PFSK-1 (cell line): ENCODE results near the gene NOTUM.
A peak's percentile ranks its signal among the peaks of the same experiment; 100 is the strongest.

ENCODE experiments used
- FOXP2 ChIP-seq: optimal IDR thresholded peaks from 2 replicates; pipeline ENCODE3; 2011; ENCODE audit warnings: borderline replicate concordance, control low read depth, inconsistent platforms; ENCODE audit not compliant: insufficient read depth; ENCODE audit errors: extremely low read length, extremely low read depth
- POLR2AphosphoS5 ChIP-seq: IDR thresholded peaks from 2 replicates; pipeline ENCODE4 v1.6.1; 2012; ENCODE audit warnings: low read depth, mild to moderate bottlenecking, control low read depth, low read length, moderate library complexity
- SIN3A ChIP-seq: IDR thresholded peaks from 2 replicates; pipeline ENCODE4 v1.6.1; 2012; ENCODE audit warnings: mild to moderate bottlenecking, low read length, moderate library complexity, borderline replicate concordance; ENCODE audit not compliant: insufficient read depth
- TAF1 ChIP-seq: IDR thresholded peaks from 2 replicates; pipeline ENCODE4 v1.6.1; 2012; ENCODE audit warnings: low read length, control low read depth, borderline replicate concordance; ENCODE audit not compliant: insufficient read depth
- TF ChIP-seq, protein P1 (sequence below), 2 experiments: IDR thresholded peaks; 2 replicates each; pipeline versions ENCODE4 v1.6.1 to v1.8.0; 2011 to 2012; ENCODE audit warnings: low read depth in 2 of 2, low read length in 2 of 2, control low read depth in 1 of 2, inconsistent platforms in 1 of 2, mild to moderate bottlenecking in 1 of 2, moderate library complexity in 1 of 2; ENCODE audit not compliant: insufficient read depth in 1 of 2

NOTUM gene

DNA sequence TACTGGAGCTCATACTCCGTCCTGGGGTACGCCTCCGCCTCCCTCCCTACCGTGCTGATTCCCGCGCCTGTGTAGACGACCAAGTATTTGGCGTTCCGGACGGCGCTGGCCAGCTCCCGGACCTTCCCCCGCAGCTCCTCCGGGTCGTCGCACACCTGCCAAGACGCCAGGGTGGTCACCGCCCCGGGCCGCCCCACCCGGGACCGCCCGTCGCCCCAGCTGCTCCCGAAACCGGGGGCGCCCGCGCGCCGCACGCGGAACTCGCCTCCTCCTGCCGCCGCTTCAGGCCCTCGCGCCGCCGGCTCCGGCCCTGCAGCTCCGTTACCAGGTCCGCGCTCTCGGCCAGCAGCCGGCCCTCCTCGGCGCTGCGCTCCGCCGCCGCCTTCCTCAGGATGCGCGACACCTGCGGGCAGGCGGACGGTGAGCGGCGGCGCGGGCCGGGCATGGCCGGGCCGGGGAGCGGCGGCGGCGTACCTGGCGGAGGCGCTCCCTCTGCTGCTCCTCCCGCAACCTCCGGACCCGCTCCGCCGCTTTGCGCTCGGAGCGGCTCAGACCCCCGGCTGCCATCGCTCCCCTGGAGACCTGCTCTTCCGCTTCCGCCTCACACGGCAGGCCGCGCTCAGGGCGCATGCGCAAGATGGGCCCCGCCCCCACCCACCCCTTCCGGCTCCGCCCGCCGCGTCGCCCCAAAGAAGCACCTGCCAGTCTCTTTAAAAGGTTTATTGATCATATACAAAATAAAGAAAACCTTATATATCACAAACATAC is 43.2 kb downstream of the NOTUM start, which contains the start of gene SIRT7:
SIRT7 (minus strand) TSS at position 612 of the 768 bp plus-strand sequence; CDS start at position 567, 45 bp downstream.
- TF ChIP-seq POLR2AphosphoS5, result peak; percentile 56
- TF ChIP-seq, protein P1, sequence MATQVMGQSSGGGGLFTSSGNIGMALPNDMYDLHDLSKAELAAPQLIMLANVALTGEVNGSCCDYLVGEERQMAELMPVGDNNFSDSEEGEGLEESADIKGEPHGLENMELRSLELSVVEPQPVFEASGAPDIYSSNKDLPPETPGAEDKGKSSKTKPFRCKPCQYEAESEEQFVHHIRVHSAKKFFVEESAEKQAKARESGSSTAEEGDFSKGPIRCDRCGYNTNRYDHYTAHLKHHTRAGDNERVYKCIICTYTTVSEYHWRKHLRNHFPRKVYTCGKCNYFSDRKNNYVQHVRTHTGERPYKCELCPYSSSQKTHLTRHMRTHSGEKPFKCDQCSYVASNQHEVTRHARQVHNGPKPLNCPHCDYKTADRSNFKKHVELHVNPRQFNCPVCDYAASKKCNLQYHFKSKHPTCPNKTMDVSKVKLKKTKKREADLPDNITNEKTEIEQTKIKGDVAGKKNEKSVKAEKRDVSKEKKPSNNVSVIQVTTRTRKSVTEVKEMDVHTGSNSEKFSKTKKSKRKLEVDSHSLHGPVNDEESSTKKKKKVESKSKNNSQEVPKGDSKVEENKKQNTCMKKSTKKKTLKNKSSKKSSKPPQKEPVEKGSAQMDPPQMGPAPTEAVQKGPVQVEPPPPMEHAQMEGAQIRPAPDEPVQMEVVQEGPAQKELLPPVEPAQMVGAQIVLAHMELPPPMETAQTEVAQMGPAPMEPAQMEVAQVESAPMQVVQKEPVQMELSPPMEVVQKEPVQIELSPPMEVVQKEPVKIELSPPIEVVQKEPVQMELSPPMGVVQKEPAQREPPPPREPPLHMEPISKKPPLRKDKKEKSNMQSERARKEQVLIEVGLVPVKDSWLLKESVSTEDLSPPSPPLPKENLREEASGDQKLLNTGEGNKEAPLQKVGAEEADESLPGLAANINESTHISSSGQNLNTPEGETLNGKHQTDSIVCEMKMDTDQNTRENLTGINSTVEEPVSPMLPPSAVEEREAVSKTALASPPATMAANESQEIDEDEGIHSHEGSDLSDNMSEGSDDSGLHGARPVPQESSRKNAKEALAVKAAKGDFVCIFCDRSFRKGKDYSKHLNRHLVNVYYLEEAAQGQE (IDR thresholded peaks at IDR 0.05; ENCODE audit: insufficient read depth in 1 of 2, low read depth in 2 of 2, low read length in 2 of 2), result no peak
- peak; percentile 69; the same call in 1 of the 2 replicates for TF ChIP-seq TAF1
- TF ChIP-seq FOXP2, result peak; percentile 42
- TF ChIP-seq SIN3A, result peak; percentile 69; the same call in 1 of the 2 replicates

DNA sequence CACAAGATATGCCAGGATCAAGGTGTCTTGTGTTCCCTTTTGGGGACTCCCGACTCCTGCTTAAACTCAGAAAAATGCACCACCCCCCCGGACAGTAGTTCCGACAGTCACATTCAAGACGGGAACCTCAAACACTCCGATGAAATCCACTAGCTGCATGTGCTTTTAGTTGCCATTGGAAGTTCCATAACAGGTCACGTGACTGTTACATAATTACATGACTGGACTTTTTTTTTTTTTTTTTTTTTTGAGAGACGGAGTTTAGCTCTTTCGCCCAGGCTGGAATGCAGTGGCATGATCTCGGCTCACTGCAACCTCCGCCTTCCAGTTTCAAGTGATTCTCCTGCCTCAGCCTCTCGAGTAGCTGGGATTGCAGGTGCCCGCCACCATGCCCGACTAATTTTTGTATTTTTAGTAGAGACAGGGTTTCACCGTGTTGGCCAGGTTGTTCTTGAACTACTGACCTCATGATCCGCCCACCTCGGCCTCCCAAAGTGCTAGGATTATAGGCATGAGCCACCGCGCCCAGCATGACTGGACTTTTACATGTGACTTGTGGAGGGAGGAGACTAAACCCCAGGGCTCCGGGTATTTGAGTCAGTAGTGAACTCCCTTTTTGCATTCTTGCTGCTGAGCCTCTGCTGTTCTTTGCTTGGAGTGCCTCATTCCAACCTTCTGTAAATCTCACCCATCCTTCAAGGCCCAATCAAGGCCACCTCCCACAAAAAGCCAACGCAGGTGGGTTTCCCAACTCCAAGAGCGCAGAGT is 44.6 kb downstream of the NOTUM start:
- no peak for TF ChIP-seq POLR2AphosphoS5
- TF ChIP-seq, protein P1 (IDR thresholded peaks at IDR 0.05; ENCODE audit: insufficient read depth in 1 of 2, low read depth in 2 of 2, low read length in 2 of 2), result no peak
- TF ChIP-seq FOXP2, result no peak
- no peak for TF ChIP-seq SIN3A
- TF ChIP-seq TAF1, result no peak

DNA sequence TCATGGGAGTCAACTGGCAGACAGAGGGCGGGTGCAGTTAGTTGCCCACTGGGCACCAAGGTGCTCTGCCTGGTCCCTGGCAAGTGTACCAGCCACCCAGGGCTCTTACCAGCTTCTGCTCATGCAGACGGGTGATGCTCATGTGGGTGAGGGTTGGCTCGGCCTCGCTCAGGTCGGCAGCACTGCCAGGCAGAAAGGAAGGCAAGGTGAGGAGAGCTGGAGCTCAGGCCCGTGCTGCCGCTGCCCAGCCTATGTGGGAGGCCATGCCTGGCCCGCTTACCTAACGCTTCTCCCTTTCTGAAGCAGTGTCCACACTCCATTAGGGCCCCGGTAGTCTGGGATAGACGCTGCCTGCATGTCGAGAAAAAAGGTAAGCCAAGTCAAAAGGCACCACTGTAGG is 45.7 kb downstream of the NOTUM start:
- TF ChIP-seq SIN3A, result no peak
- no peak for TF ChIP-seq FOXP2
- no peak for TF ChIP-seq POLR2AphosphoS5
- TF ChIP-seq, protein P1 (IDR thresholded peaks at IDR 0.05; ENCODE audit: insufficient read depth in 1 of 2, low read depth in 2 of 2, low read length in 2 of 2), result no peak
- TF ChIP-seq TAF1, result no peak

DNA sequence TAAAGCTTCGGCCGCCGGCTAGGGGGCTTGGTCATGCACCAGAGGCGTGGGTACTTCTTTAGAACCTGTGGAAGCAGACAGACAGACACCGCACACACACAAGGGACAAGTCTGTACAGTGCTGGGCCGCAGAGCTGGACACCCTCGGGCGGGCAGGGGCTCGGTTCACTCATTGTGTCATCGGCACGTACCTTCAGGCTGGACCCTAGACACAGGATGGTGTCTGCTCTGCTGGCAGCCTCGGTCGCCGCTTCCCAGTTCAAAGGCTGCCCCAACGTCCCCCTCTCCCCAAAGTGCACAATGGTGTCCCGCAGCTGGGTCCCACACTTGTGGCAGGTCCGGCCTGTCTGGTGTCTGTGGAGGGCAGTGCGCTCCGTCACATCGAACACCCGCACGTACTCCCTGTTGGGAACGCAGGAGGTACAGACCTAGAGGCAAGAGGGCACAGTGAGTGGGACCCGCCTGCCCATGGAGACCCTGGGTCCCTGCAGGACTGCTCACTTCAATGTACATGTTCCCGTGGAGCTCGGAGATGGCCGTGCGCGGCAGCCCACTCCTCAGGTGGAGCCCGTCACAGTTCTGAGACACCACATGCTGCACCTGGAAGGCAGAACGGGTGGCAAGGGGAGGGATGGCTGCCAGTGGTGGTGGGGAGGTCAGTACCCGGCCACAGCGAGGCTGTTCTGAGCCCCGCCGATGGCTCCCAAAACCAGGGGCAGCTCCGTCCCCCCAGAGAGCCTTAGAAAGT is 46.7 kb downstream of the NOTUM start:
- TF ChIP-seq POLR2AphosphoS5 (no peak), TAF1 (no peak), FOXP2 (no peak), SIN3A (no peak)
- TF ChIP-seq, protein P1 (IDR thresholded peaks at IDR 0.05; ENCODE audit: insufficient read depth in 1 of 2, low read depth in 2 of 2, low read length in 2 of 2), result no peak
